Measurements from ENCODE around the gene COL27A1.

- no peak for TF ChIP-seq POLR2A (IDR thresholded peaks at IDR 0.05)
- TF ChIP-seq CTCF (IDR thresholded peaks at IDR 0.05): no peak
Observed at GRCh38 chr9:114351932-114352331, 196.6 kb downstream of the COL27A1 start.

All from adrenal gland (tissue), 5 donors.